Choroid plexus epithelial cell (primary cell): ENCODE data around the gene HTT-AS.
"Not testable (repeated sequence)": the region's sequence is repeated elsewhere in the genome, so short reads cannot be mapped to it uniquely, and the experiment has no call there.

Experiments
- DNase-seq: peaks from one replicate; pipeline ENCODE4 v3.0.0-alpha.2; 2010; ENCODE audit warnings: low read depth
- H3K4me3 ChIP-seq: 2 replicates; pipeline ENCODE4 v1.5.1; 2011; ENCODE audit warnings: low read depth, mild to moderate bottlenecking, control low read depth, low read length, moderate library complexity
- CTCF ChIP-seq: conservative IDR thresholded peaks from 2 replicates; pipeline ENCODE4 v1.5.1; 2011; ENCODE audit warnings: low read depth, mild to moderate bottlenecking, control low read depth, inconsistent platforms, low read length, moderate library complexity

Gene HTT-AS

GRCh38 chr4:3108211-3108610 is 33.9 kb upstream of the HTT-AS start:
- DNase-seq, result peak; percentile 79

GRCh38 chr4:3107691-3108121 is 33.4 kb upstream of the HTT-AS start:
- DNase-seq, result peak; percentile 64
- TF ChIP-seq CTCF, result no peak
- no peak overlapping the region for H3K4me3 ChIP-seq

More at GRCh38 chr4:3108211-3108610, 33.9 kb upstream of the HTT-AS start:
- no peak overlapping the region for H3K4me3 ChIP-seq
- no peak for TF ChIP-seq CTCF

GRCh38 chr4:3107271-3107670 is 32.9 kb upstream of the HTT-AS start:
- no peak for TF ChIP-seq CTCF
- no peak overlapping the region for H3K4me3 ChIP-seq
- DNase-seq, result peak; percentile 49

- peak; percentile 99 for TF ChIP-seq CTCF
- H3K4me3 ChIP-seq, result no peak overlapping the region
Observed at GRCh38 chr4:3106339-3107186, 32.2 kb upstream of the HTT-AS start.

GRCh38 chr4:3098346-3098745 is 24.0 kb upstream of the HTT-AS start:
- DNase-seq, result no peak
- TF ChIP-seq CTCF, result no peak
- H3K4me3 ChIP-seq, result no peak overlapping the region

More at GRCh38 chr4:3106339-3107186, 32.2 kb upstream of the HTT-AS start:
- DNase-seq, result peak; percentile 93

- no peak for TF ChIP-seq CTCF
- no peak overlapping the region for H3K4me3 ChIP-seq
- no peak for DNase-seq
Observed at GRCh38 chr4:3096202-3096601, 21.9 kb upstream of the HTT-AS start.

- not testable (repeated sequence) for H3K4me3 ChIP-seq, DNase-seq
Observed at GRCh38 chr4:3094701-3095100, 20.4 kb upstream of the HTT-AS start.
